ENCODE measurements around the gene TCF4.

- TF ChIP-seq ELF1 (CRISPR knock-in tag; IDR thresholded peaks at IDR 0.05) (no peak), CTCF (CRISPR knock-in tag; IDR thresholded peaks at IDR 0.05) (no peak), YY1 (IDR thresholded peaks at IDR 0.05; ENCODE audit: insufficient read depth, insufficient replicate concordance, low read depth, low read length) (no peak)
Measured at GRCh38 chr18:55283309-55283708, 304.7 kb downstream of the TCF4 start.

All from HepG2 (cell line).